ENCODE data around the gene ITGB3BP. TPM values are rescaled to one million over a fixed set of nuclear protein-coding genes. Genes with fewer than 3 reads are reported as not detected.

ITGB3BP gene, protein sequence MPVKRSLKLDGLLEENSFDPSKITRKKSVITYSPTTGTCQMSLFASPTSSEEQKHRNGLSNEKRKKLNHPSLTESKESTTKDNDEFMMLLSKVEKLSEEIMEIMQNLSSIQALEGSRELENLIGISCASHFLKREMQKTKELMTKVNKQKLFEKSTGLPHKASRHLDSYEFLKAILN
- 6.1 to 29.7 TPM (median 25.1 TPM) in 5 replicates for total RNA-seq (2022; extraction: Qiagen RNA extraction; ENCODE audit: low read depth)

GRCh38 chr1:63522891-63523728 is at the start of gene ITGB3BP, which contains the start of gene EFCAB7:
TSS of gene ITGB3BP (minus strand) at chr1:63523225. CDS start at chr1:63523133, 92 bp downstream.
TSS of gene EFCAB7 (plus strand) at chr1:63523525. CDS start at chr1:63525573, 2,048 bp downstream.

Other genes starting within 250 kb of the ITGB3BP start
- gene FOXD3, start 200.7 kb downstream of the ITGB3BP start, total RNA-seq (2022; extraction: Qiagen RNA extraction; ENCODE audit: low read depth): 0.54 to 1.1 TPM (median 0.92 TPM) in 5 replicates
- gene ALG6, start 155.6 kb downstream of the ITGB3BP start, total RNA-seq (2022; extraction: Qiagen RNA extraction; ENCODE audit: low read depth): 1.6 to 6.0 TPM (median 5.6 TPM) in 5 replicates
- 2.6 to 3.5 TPM (median 3.0 TPM) in 5 replicates for gene EFCAB7, start 300 bp upstream of the ITGB3BP start, total RNA-seq (2022; extraction: Qiagen RNA extraction; ENCODE audit: low read depth)
- gene PGM1, start 70.2 kb upstream of the ITGB3BP start, total RNA-seq (2022; extraction: Qiagen RNA extraction; ENCODE audit: low read depth): 34.0 to 43.7 TPM (median 42.4 TPM) in 5 replicates